ENCODE data around the gene TENT4A.

- TF ChIP-seq EZH2 (IDR thresholded peaks at IDR 0.05; ENCODE audit: borderline replicate concordance, low read depth, low read length, poor library complexity, severe bottlenecking) (no peak), CTCF (conservative IDR thresholded peaks at IDR 0.05; ENCODE audit: low read depth, low read length) (no peak)
These were observed 47.5 kb downstream of the TENT4A start for GRCh38 chr5:6760686-6761085.
